PC-3 (cell line): Measurements from ENCODE around the gene ENAH. TPM values are rescaled to one million over a fixed set of nuclear protein-coding genes. Genes with fewer than 3 reads are reported as not detected.

Experiments
- ATAC-seq: fragments of 200-7000 bp; cut with Tn5 transposase; 2 replicates; pipeline ENCODE4 v1.9.1; 2020; ENCODE audit warnings: mild to moderate bottlenecking, moderate library complexity
- BruUV-seq: library from RNA; stranded (reverse); fragments of 400-500 nt; replicated peaks from 2 replicates; lab custom pipeline; 2021; lab: Mats Ljungman, UMichigan
- CTCF ChIA-PET: fragments of 300-600 bp; sonication (Branson Sonifier 250); formaldehyde crosslinking; loops from one replicate; lab custom pipeline; 2022; ENCODE audit warnings: antibody characterized with exemption; lab: Charles Lee
- POLR2A ChIA-PET: fragments of 300-600 bp; sonication (Branson Sonifier 250); formaldehyde crosslinking; loops from one replicate; lab custom pipeline; 2022; ENCODE audit warnings: antibody characterized with exemption; ENCODE audit not compliant: unreplicated experiment; lab: Charles Lee
- DNase-seq: peaks from one replicate; pipeline ENCODE4 v3.0.0-alpha.2; 2015
- H2AFZ ChIP-seq: fragments of 300-600 bp; sonication (generic); 2 replicates; pipeline ENCODE4 v1.6.0; 2016; ENCODE audit warnings: antibody characterized with exemption, low read length
- H3F3A ChIP-seq: fragments of 300-600 bp; sonication (generic); one replicate; pipeline ENCODE4 v1.6.0; 2017; ENCODE audit warnings: antibody characterized with exemption, low read length, control low read depth, mild to moderate bottlenecking; ENCODE audit not compliant: unreplicated experiment
- H3K27ac ChIP-seq: fragments of 300-600 bp; sonication (generic); 2 replicates; pipeline ENCODE4 v1.5.1; 2016; ENCODE audit warnings: mild to moderate bottlenecking, low read length
- H3K27me3 ChIP-seq: fragments of 300-600 bp; sonication (generic); 2 replicates; pipeline ENCODE4 v1.6.1; 2016; ENCODE audit warnings: low read length, mixed read lengths
- H3K36me3 ChIP-seq: fragments of 300-600 bp; sonication (generic); 2 replicates; pipeline ENCODE4 v1.6.1; 2016; ENCODE audit warnings: low read depth, mixed run types, low read length, mixed read lengths
- H3K4me1 ChIP-seq: fragments of 300-600 bp; sonication (generic); 2 replicates; pipeline ENCODE4 v1.5.1; 2016; ENCODE audit warnings: low read length; ENCODE audit not compliant: insufficient read depth
- H3K4me2 ChIP-seq: fragments of 300-600 bp; sonication (generic); 2 replicates; pipeline ENCODE4 v1.6.0; 2016; ENCODE audit warnings: low read length
- H3K4me3 ChIP-seq: fragments of 300-600 bp; sonication (generic); 2 replicates; pipeline ENCODE4 v1.5.1; 2016; ENCODE audit warnings: mild to moderate bottlenecking, low read length, mixed read lengths
- H3K79me2 ChIP-seq: fragments of 300-600 bp; sonication (generic); 2 replicates; pipeline ENCODE4 v1.6.1; 2017; ENCODE audit warnings: low read length, mixed read lengths
- H3K9ac ChIP-seq: fragments of 300-600 bp; sonication (generic); 2 replicates; pipeline ENCODE4 v1.6.0; 2016; ENCODE audit warnings: mild to moderate bottlenecking, low read length
- H3K9me2 ChIP-seq: fragments of 300-600 bp; sonication (generic); replicated peaks from 2 replicates; pipeline ENCODE4 v1.6.1; 2016; ENCODE audit warnings: mixed run types, low read length, mixed read lengths
- H3K9me3 ChIP-seq: fragments of 300-600 bp; sonication (generic); 2 replicates; pipeline ENCODE4 v1.6.1; 2016; ENCODE audit warnings: low read length, mixed read lengths
- H4K20me1 ChIP-seq: fragments of 300-600 bp; sonication (generic); 2 replicates; pipeline ENCODE4 v1.6.1; 2016; ENCODE audit warnings: low read length, mixed read lengths
- EZH2 ChIP-seq: fragments of 300-600 bp; sonication (generic); IDR thresholded peaks from one replicate; pipeline ENCODE4 v1.6.1; 2017; ENCODE audit warnings: antibody characterized with exemption, mild to moderate bottlenecking, low read length; ENCODE audit not compliant: unreplicated experiment
- EZH2phosphoT487 ChIP-seq: fragments of 300-600 bp; sonication (generic); IDR thresholded peaks from 2 replicates; pipeline ENCODE4 v1.6.1; 2018; ENCODE audit warnings: mild to moderate bottlenecking, antibody characterized with exemption, low read length, borderline replicate concordance
- intact Hi-C: fragments of 100-400 bp; cut with micrococcal nuclease; formaldehyde crosslinking; loops from 2 replicates; pipeline ENCODE4 v1.9.0; 2023
- total RNA-seq: library from RNA; depleted of rRNA; stranded (reverse); fragments of >200 nt; gene quantifications from 2 replicates; pipeline ENCODE4 v1.2.3, GENCODE V29; 2014
- TF ChIP-seq, protein P1 (sequence below): fragments of 300-600 bp; sonication (generic); conservative IDR thresholded peaks from 2 replicates; pipeline ENCODE4 v1.5.1; 2017; ENCODE audit warnings: antibody characterized with exemption, low read depth, mild to moderate bottlenecking, low read length

Gene ENAH
- total RNA-seq, 1 experiment from 2014 or later = 96.6 TPM

DNA sequence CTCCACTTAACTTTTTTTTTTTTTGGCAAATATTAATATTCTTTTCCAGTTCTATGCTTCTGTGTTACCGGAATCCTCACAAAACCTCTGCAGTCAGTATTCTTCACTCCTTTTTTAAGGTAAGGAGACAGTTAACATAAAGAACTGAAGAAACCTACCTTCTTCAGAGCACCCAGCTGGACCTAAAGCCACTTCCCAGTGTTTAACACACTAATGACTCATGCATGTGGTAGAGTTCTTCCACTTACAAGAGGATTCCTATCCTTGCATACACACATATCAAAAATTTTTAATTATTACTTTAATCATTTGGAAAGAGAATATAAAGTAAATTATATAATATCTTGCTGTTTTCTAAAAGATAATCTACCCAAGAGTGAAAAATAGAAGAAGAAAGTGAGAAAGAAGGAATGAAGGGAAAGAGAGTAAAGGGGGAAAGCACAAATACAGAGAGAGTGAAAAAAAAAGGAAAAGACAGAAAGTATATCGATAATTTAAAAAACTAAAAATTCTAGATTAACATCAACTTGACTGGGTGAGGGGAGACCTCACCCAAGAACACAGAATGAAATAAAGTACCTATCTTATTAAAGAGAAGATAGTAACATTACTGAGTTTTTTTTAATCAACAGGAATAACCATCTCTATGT is 54.9 kb downstream of the ENAH start:
- POLR2A ChIA-PET = interaction anchor here (0.6 kb wide), 2 partner anchors 56 to 170 kb away, joined by 3 to 6 read pairs; no protein-coding TSS in a partner anchor

DNA sequence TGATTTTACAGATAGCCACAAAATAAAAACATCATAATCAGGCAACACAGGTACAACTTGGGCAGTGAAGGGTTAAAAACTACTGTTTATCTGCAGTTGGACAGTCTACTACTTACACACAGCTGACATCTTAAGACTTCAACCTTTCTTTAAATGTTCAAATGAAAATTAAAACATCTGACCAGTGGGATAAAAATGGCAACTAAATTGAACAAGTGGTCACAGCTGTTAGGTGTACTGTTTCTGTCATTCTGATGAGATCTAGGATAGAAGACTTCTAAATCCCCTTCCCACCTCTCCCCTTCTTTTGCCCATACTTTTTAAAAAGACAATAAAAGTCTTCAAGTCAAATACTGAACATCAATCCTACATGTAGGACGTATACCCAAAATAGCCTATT is 56.2 kb downstream of the ENAH start:
- Histone ChIP-seq H2AFZ (no peak overlapping the region), H3K9me2 (no peaks in the 10 kb centered on the region), H3K9ac (no peak overlapping the region), H3K27me3 (no peaks in the 10 kb centered on the region), H4K20me1 (peaks cover 6% of the 10 kb centered on the region; the same call in 1 of the 2 replicates), H3K4me1 (0 out of 2 replicates have a peak, but pooled peaks cover 4% of the 10 kb centered on the region), H3F3A (peaks cover 4% of the 10 kb centered on the region), H3K79me2 (peaks cover 93% of the 10 kb centered on the region), H3K27ac (no peak overlapping the region), H3K4me3 (no peak overlapping the region), H3K9me3 (no peaks in the 10 kb centered on the region), H3K4me2 (no peak overlapping the region), H3K36me3 (0 out of 2 replicates have a peak, but pooled peaks cover 7% of the 10 kb centered on the region)
- DNase-seq (no peak), ATAC-seq (no peak)
- ChIA-PET CTCF (no interaction called here), POLR2A (no interaction called here)
- TF ChIP-seq EZH2phosphoT487 (no peak), EZH2 (no peak)
- TF ChIP-seq, protein P1, sequence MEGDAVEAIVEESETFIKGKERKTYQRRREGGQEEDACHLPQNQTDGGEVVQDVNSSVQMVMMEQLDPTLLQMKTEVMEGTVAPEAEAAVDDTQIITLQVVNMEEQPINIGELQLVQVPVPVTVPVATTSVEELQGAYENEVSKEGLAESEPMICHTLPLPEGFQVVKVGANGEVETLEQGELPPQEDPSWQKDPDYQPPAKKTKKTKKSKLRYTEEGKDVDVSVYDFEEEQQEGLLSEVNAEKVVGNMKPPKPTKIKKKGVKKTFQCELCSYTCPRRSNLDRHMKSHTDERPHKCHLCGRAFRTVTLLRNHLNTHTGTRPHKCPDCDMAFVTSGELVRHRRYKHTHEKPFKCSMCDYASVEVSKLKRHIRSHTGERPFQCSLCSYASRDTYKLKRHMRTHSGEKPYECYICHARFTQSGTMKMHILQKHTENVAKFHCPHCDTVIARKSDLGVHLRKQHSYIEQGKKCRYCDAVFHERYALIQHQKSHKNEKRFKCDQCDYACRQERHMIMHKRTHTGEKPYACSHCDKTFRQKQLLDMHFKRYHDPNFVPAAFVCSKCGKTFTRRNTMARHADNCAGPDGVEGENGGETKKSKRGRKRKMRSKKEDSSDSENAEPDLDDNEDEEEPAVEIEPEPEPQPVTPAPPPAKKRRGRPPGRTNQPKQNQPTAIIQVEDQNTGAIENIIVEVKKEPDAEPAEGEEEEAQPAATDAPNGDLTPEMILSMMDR = no peak
- no TSS peak for BruUV-seq
- intact Hi-C loops = no loop called here

More for the DNA sequence above, 54.9 kb downstream of the ENAH start:
- Histone ChIP-seq H3K9me2 (no peaks in the 10 kb centered on the region), H3K4me1 (peaks cover 13% of the 10 kb centered on the region), H3K9me3 (no peaks in the 10 kb centered on the region), H3K4me3 (no peak overlapping the region), H3K36me3 (0 out of 2 replicates have a peak, but pooled peaks cover 7% of the 10 kb centered on the region), H3K79me2 (peaks cover 93% of the 10 kb centered on the region), H3K27me3 (no peaks in the 10 kb centered on the region), H3K9ac (no peak overlapping the region), H3F3A (peaks cover 4% of the 10 kb centered on the region), H4K20me1 (peaks cover 6% of the 10 kb centered on the region; the same call in 1 of the 2 replicates), H3K27ac (no peak overlapping the region), H3K4me2 (no peak overlapping the region), H2AFZ (no peak overlapping the region)
- ATAC-seq = peak; percentile 78
- CTCF ChIA-PET = interaction anchor here (0.6 kb wide), 1 partner anchor 174 kb away, joined by 5 read pairs; no protein-coding TSS in a partner anchor
- BruUV-seq = no TSS peak
- intact Hi-C loops = no loop called here
- peak; percentile 45 for DNase-seq
- TF ChIP-seq EZH2phosphoT487 (no peak), EZH2 (no peak)
- TF ChIP-seq, protein P1 = no peak

DNA sequence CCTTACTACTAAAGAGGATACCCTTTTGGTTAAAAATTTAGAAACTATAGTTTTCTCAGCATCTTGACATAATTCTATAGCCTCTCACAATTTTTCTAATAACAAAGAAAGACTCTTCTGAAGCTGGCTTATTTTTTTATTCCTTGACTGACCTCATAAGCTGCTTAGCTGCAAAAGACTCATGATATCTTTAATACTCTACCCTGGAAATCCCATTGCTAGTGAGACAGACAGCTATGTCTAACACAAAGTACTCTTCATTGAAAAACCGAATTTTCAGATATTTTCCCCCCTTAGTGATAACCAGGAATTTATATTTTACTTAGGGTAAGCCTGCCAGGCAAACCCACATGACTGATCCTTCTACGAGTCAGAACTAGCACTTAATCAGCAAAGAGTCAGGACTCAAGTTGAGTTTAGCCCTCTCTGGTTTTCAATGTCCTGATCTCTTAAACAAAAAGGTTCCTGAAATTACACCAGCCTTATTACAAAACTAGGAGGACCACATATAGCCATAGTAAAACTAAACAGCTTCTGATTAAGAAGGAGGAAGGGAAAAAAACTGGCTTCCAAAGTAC is 56.9 kb downstream of the ENAH start:
- peaks cover 88% of the 10 kb centered on the region for H3K79me2 ChIP-seq
- CTCF ChIA-PET = no interaction called here
- peak; percentile 63 for ATAC-seq

More for the DNA sequence above, 56.9 kb downstream of the ENAH start:
- POLR2A ChIA-PET = no interaction called here
- H3K4me2 ChIP-seq = no peak overlapping the region
- no peaks in the 10 kb centered on the region for H3K27me3 ChIP-seq
- H2AFZ ChIP-seq = no peak overlapping the region
- peak; percentile 32 for DNase-seq
- H3K9me2 ChIP-seq = no peaks in the 10 kb centered on the region
- H4K20me1 ChIP-seq = peaks cover 6% of the 10 kb centered on the region; the same call in 1 of the 2 replicates
- peaks cover 4% of the 10 kb centered on the region for H3F3A ChIP-seq
- H3K9ac ChIP-seq = no peak overlapping the region
- no peak overlapping the region for H3K4me3 ChIP-seq
- intact Hi-C loops = no loop called here
- TF ChIP-seq EZH2phosphoT487 (no peak), EZH2 (no peak)
- TF ChIP-seq, protein P1 = no peak
- no peak overlapping the region for H3K27ac ChIP-seq
- H3K4me1 ChIP-seq = 0 out of 2 replicates have a peak, but pooled peaks cover 4% of the 10 kb centered on the region
- no TSS peak for BruUV-seq
- H3K36me3 ChIP-seq = 0 out of 2 replicates have a peak, but pooled peaks cover 7% of the 10 kb centered on the region
- no peaks in the 10 kb centered on the region for H3K9me3 ChIP-seq
